GM13976 (cell line): ENCODE measurements around the gene MAT2A.

Source experiments
- DNase-seq: peaks from one replicate; pipeline ENCODE4 v3.0.0; 2012; ENCODE audit warnings: low spot score
- CTCF ChIP-seq: IDR thresholded peaks from 2 replicates; pipeline ENCODE4 v1.5.1; 2012; ENCODE audit warnings: borderline replicate concordance, mild to moderate bottlenecking; ENCODE audit not compliant: insufficient read depth; ENCODE audit errors: extremely low read depth, missing control alignments, control extremely low read depth
- in situ Hi-C: fragments of 300-500 bp; cut with MboI; formaldehyde crosslinking; loops from one replicate; pipeline ENCODE4 v1.12.0; 2022; ENCODE audit warnings: low sequenced_read_pairs, mixed read lengths, inconsistent platforms; ENCODE audit not compliant: unreplicated experiment

The MAT2A gene

GRCh38 chr2:85593023-85593422, 54.1 kb downstream of the MAT2A start:
- in situ Hi-C loops: no loop called here
- no peak for DNase-seq
- TF ChIP-seq CTCF: no peak
